HG03571 (cell line): Measurements from ENCODE around the gene ARHGEF12.

Experiments used
- ATAC-seq: cut with Tn5 transposase; IDR thresholded peaks from one replicate; pipeline ENCODE4 v1.9.1; 2021; ENCODE audit not compliant: unreplicated experiment

Gene ARHGEF12

DNA sequence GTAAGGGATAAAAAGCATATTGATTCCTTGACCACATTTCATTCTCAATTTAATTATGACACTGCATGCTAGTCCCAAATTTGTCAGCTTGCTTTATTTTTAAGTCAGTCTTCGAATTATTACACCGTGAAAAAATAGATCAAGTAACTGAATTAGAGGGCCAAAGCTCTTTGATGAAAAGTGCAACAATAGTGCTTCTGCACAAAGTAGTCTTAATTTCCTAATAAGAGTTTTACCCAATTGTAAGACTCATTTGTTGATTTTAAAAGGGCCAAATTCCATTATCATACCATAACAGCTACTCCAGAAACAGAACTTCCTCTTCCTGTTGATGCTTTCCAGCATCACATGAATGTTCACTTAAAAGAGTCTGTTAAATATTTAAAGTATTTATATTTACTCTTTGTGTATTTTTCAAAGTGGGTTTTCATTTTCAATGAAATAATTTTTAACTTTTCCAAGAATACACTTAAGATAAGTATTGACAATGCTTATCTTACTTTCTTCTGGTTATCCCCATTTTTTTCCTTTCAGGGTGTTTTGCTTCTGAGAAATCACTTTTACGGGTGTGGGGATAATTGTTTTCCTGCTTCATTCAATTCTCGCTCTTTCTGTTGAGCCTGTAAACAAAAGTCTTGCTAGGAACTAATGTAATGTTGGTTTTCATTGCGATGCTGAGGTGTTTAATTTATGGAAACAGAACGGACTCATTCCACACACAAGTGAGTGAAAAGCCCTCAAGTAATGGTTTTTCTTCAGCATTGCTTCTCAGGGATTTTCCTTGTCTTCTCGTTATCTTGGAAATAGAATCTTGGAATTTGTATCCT lies 2.1 kb downstream of the ARHGEF12 start:
- no peak for ATAC-seq

GRCh38 chr11:120339394-120339890 lies 3.2 kb downstream of the ARHGEF12 start:
- no peak for ATAC-seq

GRCh38 chr11:120340529-120340928 lies 4.3 kb downstream of the ARHGEF12 start:
- ATAC-seq = no peak

GRCh38 chr11:120342226-120342625 lies 6.0 kb downstream of the ARHGEF12 start:
- no peak for ATAC-seq

- ATAC-seq = no peak
Observed at GRCh38 chr11:120342678-120343077, 6.5 kb downstream of the ARHGEF12 start.

GRCh38 chr11:120343429-120343828 lies 7.2 kb downstream of the ARHGEF12 start:
- peak; percentile 64 for ATAC-seq

GRCh38 chr11:120344302-120345004 lies 8.2 kb downstream of the ARHGEF12 start:
- ATAC-seq = peak; percentile 78

GRCh38 chr11:120346233-120346632 lies 10.0 kb downstream of the ARHGEF12 start:
- no peak for ATAC-seq

GRCh38 chr11:120350637-120351036 lies 14.4 kb downstream of the ARHGEF12 start:
- no peak for ATAC-seq

DNA sequence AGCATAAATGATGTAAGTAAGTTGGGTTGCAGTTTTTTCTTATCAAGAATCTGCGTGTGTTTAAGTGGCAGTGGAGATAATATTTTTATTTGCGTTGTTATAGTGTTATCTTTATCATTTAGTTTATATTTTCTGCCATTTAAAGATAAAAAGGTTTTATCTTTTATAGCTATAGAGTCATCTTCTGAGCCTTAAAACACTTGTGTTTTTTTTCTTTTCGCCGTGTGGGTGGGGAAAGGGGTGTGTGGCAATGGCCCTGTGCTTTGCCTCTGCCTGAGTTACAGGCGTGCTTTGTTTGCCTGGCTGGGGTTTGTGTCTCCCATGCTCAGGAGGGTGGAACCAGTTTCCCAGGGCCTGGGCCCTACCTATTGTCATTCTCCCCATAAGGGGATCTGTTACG lies 16.2 kb downstream of the ARHGEF12 start:
- ATAC-seq = no peak

DNA sequence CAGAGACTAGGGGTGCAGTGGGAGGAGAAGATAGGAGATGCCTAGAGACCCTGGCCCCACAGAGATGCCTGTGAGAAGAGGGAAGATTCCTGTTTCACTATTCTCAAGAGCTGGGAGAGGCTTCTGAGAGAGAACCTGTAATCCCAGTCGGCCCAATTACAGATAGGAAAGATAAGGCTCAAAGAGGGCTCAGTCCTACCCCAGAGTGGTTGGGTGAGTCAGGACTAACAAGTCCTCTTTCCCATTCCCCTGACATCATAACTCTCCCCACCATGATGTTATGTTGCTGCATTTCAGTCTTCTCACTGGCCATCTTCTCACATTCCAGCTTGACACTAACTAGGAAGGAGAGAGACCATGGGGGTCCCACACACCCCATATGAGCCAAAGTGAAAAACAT lies 17.9 kb downstream of the ARHGEF12 start:
- no peak for ATAC-seq

DNA sequence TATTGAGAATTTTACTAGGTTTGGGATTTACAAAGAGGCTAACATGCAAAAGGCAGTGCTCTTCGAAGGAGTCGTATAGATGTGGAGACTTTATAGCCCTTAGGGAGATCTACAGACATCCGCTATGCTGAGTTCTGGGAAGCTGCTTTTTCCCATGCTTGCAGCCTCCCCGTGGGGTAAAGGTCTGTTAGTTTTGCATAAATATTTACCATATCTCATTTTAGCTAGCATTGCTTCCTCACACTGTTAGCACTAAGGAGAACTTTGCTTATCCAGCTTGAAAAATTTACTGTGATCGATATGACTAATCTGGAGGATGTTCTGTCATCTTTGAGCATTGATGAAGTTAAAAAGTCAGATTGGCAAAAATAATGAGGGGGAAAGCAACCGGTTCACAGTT lies 18.6 kb downstream of the ARHGEF12 start:
- ATAC-seq = no peak

GRCh38 chr11:120357620-120358019 lies 21.4 kb downstream of the ARHGEF12 start:
- no peak for ATAC-seq

DNA sequence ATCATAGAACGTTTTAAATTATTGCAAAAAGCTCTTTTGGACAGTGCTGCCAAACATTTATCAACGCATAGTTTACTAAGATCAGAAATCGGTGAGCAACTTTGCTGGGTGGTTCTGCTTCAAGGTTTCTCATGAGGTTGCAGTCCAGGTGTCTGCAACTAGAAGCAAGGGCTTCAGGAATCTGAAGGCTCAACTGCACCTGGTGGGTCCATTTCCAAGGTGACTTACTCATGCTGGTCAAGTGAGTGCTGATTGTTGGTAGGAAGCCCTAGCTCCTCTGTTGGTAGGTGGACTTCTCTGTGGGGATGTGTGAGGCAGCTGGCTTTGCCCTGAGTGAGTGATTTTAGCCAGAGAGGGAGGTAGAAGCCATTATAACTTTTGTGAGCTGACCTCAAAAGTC lies 22.5 kb downstream of the ARHGEF12 start:
- ATAC-seq = no peak

GRCh38 chr11:120363436-120363835 lies 27.2 kb downstream of the ARHGEF12 start:
- ATAC-seq = no peak

DNA sequence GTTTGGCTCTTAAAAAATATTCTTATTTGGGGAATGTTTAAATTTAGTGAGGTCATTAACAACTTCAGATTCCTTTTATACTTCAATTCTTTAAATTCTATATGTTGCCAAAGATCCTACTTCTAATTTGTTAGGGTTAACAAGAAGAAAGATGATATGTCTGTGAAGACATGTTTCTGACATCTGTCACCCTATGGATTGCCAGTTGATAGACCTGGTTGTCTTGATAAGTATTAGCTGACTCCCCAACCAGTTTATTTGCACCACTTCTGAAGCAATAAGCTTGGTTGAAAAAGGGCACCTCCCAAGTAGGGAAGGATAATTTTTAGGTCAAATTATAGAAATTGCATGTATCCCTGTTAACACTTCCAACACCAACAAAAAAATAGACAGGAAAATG lies 29.3 kb downstream of the ARHGEF12 start:
- no peak for ATAC-seq

- no peak for ATAC-seq
Observed at GRCh38 chr11:120372296-120372695, 36.1 kb downstream of the ARHGEF12 start.

- ATAC-seq = no peak
Observed at GRCh38 chr11:120375076-120375475, 38.9 kb downstream of the ARHGEF12 start.

- no peak for ATAC-seq
Observed at GRCh38 chr11:120376547-120377182, 40.5 kb downstream of the ARHGEF12 start.

DNA sequence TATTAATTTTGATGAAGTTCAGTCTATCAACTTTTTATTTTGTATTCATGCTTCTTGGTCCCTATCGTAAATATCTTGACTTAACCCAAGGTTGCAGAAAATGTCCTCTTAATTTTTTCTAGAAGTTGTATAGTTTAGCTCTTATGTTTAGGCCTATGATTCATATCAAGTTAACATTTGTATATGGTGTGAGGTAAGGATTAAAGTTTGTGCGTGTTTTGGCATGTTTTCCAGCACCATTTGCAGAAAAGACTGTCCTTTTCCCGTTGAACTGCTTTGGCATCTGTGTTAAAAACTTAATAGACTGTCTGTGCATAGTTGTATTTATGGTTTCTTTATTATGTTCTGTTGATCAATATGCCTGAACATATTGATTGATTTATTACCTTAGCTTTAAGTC lies 42.3 kb downstream of the ARHGEF12 start:
- ATAC-seq = no peak

DNA sequence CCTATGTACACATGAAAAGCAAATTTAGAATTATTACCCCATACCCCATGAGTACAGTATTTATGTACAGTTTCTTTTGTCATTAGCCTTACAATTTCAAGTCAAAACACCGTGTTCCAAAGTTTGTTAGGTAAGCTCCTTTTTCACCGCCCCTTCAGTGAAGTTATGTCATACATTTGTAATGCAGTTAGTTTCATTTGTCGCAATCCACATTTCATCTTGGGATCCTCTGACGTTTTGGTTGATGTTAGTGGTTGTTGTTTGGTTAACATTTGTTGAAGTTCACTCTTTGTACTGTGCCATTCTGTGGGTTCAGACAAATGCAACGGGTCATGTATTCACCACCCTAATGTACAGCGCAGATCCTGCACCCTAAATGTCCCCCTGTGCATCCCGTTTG lies 45.2 kb downstream of the ARHGEF12 start:
- no peak for ATAC-seq
